ENCODE measurements around the gene TYMP.

TYMP gene

GRCh38 chr22:50523806-50524675, 5.8 kb downstream of the TYMP start (continued):
- TF ChIP-seq PATZ1 (tag by site-specific recombination; IDR thresholded peaks at IDR 0.05) (no peak), SCRT2 (tag by site-specific recombination; IDR thresholded peaks at IDR 0.05) (peak; percentile 47; the same call in 1 of the 2 replicates), ZNF362 (tag by site-specific recombination; IDR thresholded peaks at IDR 0.05) (no peak), ZBTB20 (tag by site-specific recombination; IDR thresholded peaks at IDR 0.05) (peak; percentile 43), ZNF335 (tag by site-specific recombination; conservative IDR thresholded peaks at IDR 0.05) (peak; percentile 99), ZNF549 (tag by site-specific recombination; IDR thresholded peaks at IDR 0.05) (no peak), PRDM10 (tag by site-specific recombination; IDR thresholded peaks at IDR 0.05) (no peak), GLIS1 (tag by site-specific recombination; IDR thresholded peaks at IDR 0.05) (peak; percentile 51), ZEB2 (tag by site-specific recombination; IDR thresholded peaks at IDR 0.05) (peak; percentile 91), ZNF830 (tag by site-specific recombination; IDR thresholded peaks at IDR 0.05; ENCODE audit: low read depth) (no peak), GLIS2 (tag by site-specific recombination; IDR thresholded peaks at IDR 0.05) (no peak), ZBTB17 (tag by site-specific recombination; IDR thresholded peaks at IDR 0.05) (peak; percentile 96), WT1 (tag by site-specific recombination; IDR thresholded peaks at IDR 0.05) (no peak), CTCF (tag by site-specific recombination; IDR thresholded peaks at IDR 0.05) (no peak)

GRCh38 chr22:50523458-50523805, 6.4 kb downstream of the TYMP start:
- CTCF ChIA-PET = interaction anchor here (1.2 kb wide), 1 partner anchor 40 kb away, joined by 5 read pairs; the partner anchor contains the start of gene SYCE3
- no peaks in the 10 kb centered on the region for H3K9me3 ChIP-seq (ENCODE audit: control insufficient read depth, insufficient read depth, low read depth, low read length)
- H3K27ac ChIP-seq (ENCODE audit: extremely low read depth, low read depth, low read length) = no peak overlapping the region
- TF ChIP-seq ZFP69B (tag by site-specific recombination; IDR thresholded peaks at IDR 0.05) (peak; percentile 41; the same call in 1 of the 2 replicates), ZNF184 (tag by site-specific recombination; IDR thresholded peaks at IDR 0.05) (no peak)
- POLR2A ChIA-PET = interaction anchor here (1.4 to 5.3 kb wide), 2 partner anchors 14 to 59 kb away, joined by 4 to 189 read pairs; partner anchors contain the start of genes CHKB, LMF2 and NCAPH2
- H3K36me3 ChIP-seq (ENCODE audit: control insufficient read depth in 2 of 2, insufficient read depth in 1 of 2, low read length in 2 of 2) = peaks cover 0 to 55% of the 10 kb centered on the region in 2 experiments; a peak in 2 of 3 replicates
- no peaks in the 10 kb centered on the region; the same call in 1 of the 2 replicates for H3K4me1 ChIP-seq (ENCODE audit: control insufficient read depth, insufficient read depth, low read length)
- H3K4me3 ChIP-seq (ENCODE audit: low read depth, low read length) = no peak overlapping the region
